HG03558 (cell line): ENCODE measurements around the gene ERAP2.

Experiments
- ATAC-seq: cut with Tn5 transposase; IDR thresholded peaks from one replicate; pipeline ENCODE4 v1.9.1; 2021; ENCODE audit warnings: moderate number of reproducible peaks; ENCODE audit not compliant: unreplicated experiment; ENCODE audit errors: extremely low read depth

The ERAP2 gene

GRCh38 chr5:96885518-96886338, 9.4 kb downstream of the ERAP2 start:
- peak; percentile 82 for ATAC-seq

GRCh38 chr5:96893342-96893741, 17.0 kb downstream of the ERAP2 start:
- no peak for ATAC-seq

DNA sequence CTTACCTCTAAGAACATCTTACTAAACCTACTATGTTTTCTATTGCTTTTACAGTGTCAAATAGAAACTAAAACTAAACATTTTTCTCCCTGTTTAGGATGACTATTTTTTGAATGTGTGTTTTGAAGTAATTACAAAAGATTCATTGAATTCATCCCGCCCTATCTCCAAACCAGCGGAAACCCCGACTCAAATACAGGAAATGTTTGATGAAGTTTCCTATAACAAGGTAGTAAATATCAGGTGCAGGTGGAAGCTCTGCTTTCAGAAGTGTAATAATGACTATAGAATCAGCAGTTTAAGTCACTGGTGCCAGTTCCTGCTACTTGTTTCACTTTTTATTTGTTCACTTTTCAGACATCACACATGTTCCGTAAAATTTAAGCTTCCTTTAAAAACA, 20.0 kb downstream of the ERAP2 start:
- ATAC-seq = no peak

DNA sequence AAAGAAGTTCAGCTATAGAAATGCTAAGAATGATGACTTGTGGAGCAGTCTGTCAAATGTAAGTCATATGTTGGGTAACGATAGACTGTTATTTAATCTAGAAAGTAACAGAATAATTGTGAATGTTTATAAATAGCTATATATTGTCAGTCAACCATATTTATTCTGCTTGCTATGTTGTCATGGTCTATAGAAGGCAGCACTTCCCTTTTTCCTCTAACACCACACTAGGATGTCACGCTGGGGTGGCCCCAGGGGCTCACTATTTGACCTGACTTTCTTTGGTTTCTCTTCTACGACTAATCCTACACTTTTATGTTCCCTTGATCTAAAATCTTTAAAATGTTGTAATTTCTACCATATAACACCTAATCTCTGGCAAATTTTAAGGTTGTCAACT, 20.5 kb downstream of the ERAP2 start:
- peak; percentile 90 for ATAC-seq

- no peak for ATAC-seq
Measured at GRCh38 chr5:96901384-96901783, 25.1 kb downstream of the ERAP2 start.

GRCh38 chr5:96901841-96902240, 25.5 kb downstream of the ERAP2 start:
- no peak for ATAC-seq

GRCh38 chr5:96902876-96903275, 26.6 kb downstream of the ERAP2 start:
- no peak for ATAC-seq

GRCh38 chr5:96903300-96903699, 27.0 kb downstream of the ERAP2 start:
- no peak for ATAC-seq

- no peak for ATAC-seq
Measured at GRCh38 chr5:96904054-96904931, 28.0 kb downstream of the ERAP2 start.

GRCh38 chr5:96905864-96906263, 29.6 kb downstream of the ERAP2 start:
- ATAC-seq = no peak

DNA sequence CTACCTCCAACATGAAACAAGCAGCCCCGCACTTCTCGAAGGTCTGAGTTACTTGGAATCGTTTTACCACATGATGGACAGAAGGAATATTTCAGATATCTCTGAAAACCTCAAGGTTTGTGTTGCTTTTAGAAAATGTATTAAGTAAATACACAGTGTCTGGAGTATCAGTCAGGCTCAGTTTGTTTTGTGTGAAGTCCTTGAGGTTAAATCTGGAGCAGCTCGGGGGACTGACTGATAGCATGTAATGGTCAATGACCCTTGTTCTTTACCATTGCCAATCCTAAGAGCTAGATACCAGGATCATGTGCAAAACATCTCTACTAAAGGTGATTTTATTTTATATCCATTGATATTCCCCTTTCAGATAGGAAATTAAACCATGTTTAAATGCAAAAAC, 32.7 kb downstream of the ERAP2 start:
- no peak for ATAC-seq

GRCh38 chr5:96909435-96909834, 33.1 kb downstream of the ERAP2 start:
- ATAC-seq = no peak

DNA sequence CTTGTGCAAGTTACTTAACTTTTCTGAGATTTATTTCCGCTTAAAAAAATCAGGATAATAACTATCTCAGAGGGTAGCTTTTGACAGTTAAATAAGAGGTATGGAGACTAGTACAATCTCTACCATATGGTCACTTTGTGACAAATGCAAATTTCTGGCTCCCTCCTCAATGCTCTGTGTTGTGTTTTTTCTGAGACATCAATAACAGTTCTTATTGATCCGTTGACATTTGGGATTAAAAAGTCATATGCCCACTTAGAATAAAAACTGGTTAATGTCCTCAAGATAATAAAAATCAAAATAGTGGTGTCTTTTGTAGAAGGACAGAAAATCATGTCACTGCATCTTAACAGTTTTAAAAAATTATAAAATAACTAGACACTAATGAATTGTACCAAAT, 34.8 kb downstream of the ERAP2 start:
- no peak for ATAC-seq

DNA sequence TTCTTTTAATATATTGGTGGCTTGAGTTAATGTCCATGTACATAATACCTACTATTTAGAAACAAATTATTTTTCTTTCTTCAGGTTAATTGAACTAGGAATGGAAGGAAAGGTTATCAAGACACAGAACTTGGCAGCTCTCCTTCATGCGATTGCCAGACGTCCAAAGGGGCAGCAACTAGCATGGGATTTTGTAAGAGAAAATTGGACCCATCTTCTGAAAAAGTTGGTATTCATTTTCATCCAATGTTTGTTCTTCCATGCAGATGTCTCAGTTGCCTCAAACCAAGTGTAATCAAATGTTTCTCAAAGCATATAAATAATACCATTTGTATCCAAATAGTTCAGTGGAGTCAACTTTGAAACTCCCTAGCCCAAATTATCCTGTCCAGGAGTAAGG, 36.9 kb downstream of the ERAP2 start:
- no peak for ATAC-seq

DNA sequence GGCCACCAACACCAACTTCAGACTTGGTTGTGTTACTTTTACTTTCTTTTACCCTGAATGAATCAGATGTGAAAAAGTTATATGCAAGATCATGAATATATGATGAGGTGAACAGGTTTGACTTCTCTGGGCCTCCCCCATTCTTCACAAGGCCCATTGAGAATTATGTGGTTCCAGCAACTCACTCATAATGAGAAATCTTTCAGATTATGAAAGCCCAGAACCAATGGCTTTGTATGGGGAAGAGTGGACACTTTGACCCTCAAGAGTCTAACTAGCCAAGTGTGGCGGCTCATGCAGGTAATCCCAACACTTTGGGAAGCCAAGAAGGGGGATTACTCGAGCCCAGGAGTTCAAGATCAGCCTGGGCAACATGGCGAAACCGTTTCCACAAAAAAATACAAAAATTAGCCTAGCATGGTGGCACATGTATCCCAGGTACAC, 43.5 kb downstream of the ERAP2 start:
- peak; percentile 67 for ATAC-seq

DNA sequence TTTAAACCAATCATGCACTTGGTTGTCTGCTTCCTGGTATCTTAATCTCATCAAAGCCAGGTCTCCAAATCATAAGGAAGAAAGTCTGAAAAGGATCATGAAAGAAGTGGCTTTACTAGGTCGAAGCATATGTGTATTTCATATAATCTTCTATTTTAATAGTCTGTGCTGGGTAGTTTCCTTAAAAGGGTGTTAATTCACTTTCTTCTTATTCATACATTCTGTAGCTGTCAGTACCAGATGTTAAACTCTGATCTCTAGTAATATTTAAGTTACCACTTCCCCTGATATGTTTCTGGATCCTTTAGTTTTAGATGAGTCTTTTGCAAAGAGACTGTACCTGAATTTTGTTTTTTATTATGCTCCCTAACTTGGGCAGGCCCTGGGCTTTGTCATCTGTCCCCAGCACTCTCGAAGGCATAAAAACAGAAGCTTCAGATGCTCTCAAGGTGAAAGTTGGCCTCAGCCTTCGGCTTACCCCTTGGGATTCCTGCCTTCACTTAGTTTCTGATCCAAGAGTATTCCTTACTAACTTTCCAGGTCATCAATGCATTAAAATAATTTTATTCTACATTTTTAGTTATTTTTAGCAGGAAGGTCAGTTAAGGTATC, 44.5 kb downstream of the ERAP2 start:
- ATAC-seq = no peak

DNA sequence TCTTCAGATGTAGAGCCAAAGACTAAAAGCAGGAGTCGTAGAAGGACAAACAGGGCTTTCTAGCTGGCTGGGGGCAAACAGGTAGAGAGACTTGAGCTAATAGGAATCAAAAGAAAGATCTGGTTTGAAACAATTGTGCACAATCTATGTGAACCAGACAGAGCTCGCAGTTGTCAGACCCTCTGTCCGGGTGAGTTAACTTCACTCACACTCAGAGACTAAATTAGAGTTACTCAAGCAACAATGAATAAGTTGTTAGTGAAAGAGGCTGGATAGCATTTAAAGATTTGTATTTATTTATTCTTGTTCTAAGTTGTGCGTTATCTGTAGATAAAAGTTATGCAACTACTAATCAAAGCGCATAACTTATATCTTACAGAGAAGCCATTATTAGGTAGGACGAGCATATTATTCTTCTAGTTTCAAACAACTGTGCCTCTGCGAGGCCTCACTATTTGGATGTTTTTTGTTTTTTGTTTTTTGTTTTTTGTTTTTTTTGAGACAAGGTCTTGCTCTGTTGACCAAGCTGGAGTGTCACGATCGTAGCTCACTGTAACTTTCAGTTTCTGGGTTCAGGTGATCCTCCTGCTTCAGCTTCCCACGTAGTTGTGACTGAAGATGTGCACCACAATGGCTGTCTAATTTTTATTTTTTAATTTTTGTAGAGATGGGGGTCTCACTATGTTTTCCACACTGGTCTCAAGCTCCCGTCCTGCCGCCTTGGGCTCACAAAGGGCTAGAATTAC, 46.4 kb downstream of the ERAP2 start:
- ATAC-seq = no peak

DNA sequence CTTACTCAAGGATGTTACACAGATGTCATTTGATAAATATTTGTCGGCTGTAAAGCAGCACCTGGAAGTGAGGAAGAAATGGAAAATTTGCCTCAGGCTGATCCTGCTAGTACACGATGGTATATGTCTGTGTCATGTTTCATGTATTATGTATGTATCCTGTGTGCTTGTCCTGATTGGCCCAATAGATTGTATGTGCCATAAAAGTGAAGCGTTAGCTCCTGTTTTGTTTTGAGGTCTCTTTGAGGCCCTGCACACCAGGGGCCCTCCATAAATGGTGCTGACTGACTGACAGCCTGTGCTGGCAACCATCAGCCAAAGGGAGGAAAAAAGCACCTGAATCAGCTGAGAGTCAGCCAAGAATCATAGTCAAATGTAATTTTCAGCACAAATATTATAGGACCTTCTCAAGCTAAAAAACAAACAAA, 47.7 kb downstream of the ERAP2 start:
- no peak for ATAC-seq

DNA sequence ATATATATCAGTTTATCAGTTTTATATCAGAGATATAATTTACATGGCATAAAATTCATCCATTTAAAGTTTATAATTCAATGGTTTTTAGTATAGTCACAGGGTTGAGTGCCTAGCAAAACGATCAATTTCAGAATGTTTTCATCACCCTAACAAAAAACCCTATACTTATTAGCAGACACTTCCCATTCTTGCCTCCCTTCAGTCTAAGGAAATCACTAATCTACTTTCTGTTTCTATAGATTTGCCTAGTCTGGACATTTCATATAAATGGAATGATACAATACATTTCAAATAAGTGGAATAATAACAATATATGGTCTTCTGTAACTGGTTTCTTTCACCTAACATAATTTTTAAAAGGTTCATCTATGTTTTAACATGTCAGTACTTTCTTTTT, 50.0 kb downstream of the ERAP2 start:
- no peak for ATAC-seq

- ATAC-seq = no peak
Measured at GRCh38 chr5:96927008-96927407, 50.7 kb downstream of the ERAP2 start.
